Uterus (tissue), 2 donors: ENCODE results near the gene CNST.

Experiments
- POLR2A ChIP-seq, 2 donors: fragments of 450-650 bp; IDR thresholded peaks; one replicate each; pipeline ENCODE4 v1.6.1; 2016; ENCODE audit warnings: antibody characterized with exemption in 2 of 2, mild to moderate bottlenecking in 1 of 2, moderate library complexity in 1 of 2
- TF ChIP-seq, protein P1 (sequence below), 4 experiments: fragments of 200-600 bp in 2 of 4; fragments of 450-650 bp in 2 of 4; sonication (generic) in 2 of 4; IDR thresholded peaks; one replicate each; pipeline ENCODE4 v1.5.1; 2016 to 2019; ENCODE audit warnings: antibody characterized with exemption in 4 of 4, mild to moderate bottlenecking in 2 of 4, moderate library complexity in 1 of 4

- TF ChIP-seq, protein P1, sequence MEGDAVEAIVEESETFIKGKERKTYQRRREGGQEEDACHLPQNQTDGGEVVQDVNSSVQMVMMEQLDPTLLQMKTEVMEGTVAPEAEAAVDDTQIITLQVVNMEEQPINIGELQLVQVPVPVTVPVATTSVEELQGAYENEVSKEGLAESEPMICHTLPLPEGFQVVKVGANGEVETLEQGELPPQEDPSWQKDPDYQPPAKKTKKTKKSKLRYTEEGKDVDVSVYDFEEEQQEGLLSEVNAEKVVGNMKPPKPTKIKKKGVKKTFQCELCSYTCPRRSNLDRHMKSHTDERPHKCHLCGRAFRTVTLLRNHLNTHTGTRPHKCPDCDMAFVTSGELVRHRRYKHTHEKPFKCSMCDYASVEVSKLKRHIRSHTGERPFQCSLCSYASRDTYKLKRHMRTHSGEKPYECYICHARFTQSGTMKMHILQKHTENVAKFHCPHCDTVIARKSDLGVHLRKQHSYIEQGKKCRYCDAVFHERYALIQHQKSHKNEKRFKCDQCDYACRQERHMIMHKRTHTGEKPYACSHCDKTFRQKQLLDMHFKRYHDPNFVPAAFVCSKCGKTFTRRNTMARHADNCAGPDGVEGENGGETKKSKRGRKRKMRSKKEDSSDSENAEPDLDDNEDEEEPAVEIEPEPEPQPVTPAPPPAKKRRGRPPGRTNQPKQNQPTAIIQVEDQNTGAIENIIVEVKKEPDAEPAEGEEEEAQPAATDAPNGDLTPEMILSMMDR (IDR thresholded peaks at IDR 0.05), result no peak
- no peak for TF ChIP-seq POLR2A (IDR thresholded peaks at IDR 0.05)
Measured at GRCh38 chr1:246564839-246565750, 1.2 kb upstream of the CNST start.
